Spleen (tissue), 7 donors: ENCODE measurements around the gene UNC13B.

ENCODE experiments used
- POLR2A ChIP-seq, 3 donors: fragments of 450-650 bp; IDR thresholded peaks; one replicate each; pipeline ENCODE4 v1.5.1; 2017; ENCODE audit warnings: antibody characterized with exemption in 3 of 3, mild to moderate bottlenecking in 1 of 3
- TF ChIP-seq, protein P1 (sequence below), 11 experiments: fragments of 200-600 bp in 7 of 11; fragments of 450-650 bp in 4 of 11; sonication (generic) in 4 of 11; IDR thresholded peaks in 8 of 11; conservative IDR thresholded peaks in 3 of 11; 1 replicate in 7 of 11; 2 replicates in 4 of 11; pipeline versions ENCODE4 v1.4.0 to v1.8.0; 2016 to 2021; ENCODE audit warnings: antibody characterized with exemption in 11 of 11, inconsistent platforms in 4 of 11, mild to moderate bottlenecking in 1 of 11
- donor health status: DM: no; HTN: no; CAD: no; lungs with moderate emphysema.
- donor health status: DM: no; HTN: no; CAD: no.
- donor health status: DM: no; HTN: no; CAD: no.

DNA sequence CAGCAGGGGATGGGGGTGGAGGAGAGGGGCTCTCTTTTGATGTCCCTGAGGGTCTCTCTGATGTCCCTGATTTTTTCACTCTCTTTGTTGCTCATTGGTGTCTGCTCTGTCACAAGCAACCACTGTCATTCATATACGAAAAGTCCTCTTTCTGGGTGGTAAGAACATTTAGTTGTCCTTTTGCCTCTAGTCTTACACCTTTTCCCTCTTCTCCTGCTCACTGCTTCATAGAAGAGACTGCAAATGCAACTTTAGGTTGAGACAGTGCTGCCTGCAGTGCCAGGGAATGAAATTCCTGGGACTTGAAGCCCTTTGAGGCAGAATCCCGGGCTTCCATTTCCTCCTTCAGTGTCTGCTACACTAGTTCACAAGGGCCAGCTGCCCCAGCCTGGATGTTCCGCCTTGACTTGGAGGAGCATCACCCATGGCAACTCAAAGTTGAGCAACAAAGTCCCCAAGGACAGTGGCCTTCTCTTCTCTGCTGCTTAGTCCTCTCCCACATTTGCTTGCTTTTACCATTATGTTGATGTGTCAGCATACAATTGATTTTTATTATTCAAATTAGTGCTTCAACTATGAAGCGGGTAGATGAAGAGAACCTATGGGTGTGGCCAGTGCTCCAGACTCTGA, 233.4 kb downstream of the UNC13B start:
- TF ChIP-seq, protein P1, sequence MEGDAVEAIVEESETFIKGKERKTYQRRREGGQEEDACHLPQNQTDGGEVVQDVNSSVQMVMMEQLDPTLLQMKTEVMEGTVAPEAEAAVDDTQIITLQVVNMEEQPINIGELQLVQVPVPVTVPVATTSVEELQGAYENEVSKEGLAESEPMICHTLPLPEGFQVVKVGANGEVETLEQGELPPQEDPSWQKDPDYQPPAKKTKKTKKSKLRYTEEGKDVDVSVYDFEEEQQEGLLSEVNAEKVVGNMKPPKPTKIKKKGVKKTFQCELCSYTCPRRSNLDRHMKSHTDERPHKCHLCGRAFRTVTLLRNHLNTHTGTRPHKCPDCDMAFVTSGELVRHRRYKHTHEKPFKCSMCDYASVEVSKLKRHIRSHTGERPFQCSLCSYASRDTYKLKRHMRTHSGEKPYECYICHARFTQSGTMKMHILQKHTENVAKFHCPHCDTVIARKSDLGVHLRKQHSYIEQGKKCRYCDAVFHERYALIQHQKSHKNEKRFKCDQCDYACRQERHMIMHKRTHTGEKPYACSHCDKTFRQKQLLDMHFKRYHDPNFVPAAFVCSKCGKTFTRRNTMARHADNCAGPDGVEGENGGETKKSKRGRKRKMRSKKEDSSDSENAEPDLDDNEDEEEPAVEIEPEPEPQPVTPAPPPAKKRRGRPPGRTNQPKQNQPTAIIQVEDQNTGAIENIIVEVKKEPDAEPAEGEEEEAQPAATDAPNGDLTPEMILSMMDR (IDR thresholded peaks at IDR 0.05 in 8 of 11, conservative IDR thresholded peaks at IDR 0.05 in 3 of 11): no peak
- no peak for TF ChIP-seq POLR2A (IDR thresholded peaks at IDR 0.05)
